Measurements from ENCODE around the gene SSU72.
"Not testable (repeated sequence)": the region's sequence is repeated elsewhere in the genome, so short reads cannot be mapped to it uniquely, and the experiment has no call there.

DNA sequence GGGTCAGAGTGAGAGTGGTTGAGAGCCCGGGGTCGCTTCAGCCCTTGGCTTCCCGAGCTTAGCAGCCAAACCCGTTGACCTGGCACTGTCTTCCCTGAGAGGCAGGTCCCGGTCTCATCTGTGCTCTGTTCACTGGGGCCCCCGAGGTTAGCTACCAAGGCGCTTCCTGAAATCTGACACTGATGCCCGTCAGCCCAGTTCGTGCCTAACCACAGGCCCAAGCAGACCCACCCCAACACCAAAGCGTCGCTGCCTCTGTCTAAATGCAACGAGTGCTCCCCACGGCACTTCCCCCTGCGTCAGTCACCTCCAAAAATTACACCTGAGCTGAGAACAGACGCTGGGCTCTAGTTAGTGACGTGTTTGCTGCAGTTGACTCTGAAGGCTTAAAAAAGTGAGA, 60.3 kb downstream of the SSU72 start:
- TF ChIP-seq, protein P1, sequence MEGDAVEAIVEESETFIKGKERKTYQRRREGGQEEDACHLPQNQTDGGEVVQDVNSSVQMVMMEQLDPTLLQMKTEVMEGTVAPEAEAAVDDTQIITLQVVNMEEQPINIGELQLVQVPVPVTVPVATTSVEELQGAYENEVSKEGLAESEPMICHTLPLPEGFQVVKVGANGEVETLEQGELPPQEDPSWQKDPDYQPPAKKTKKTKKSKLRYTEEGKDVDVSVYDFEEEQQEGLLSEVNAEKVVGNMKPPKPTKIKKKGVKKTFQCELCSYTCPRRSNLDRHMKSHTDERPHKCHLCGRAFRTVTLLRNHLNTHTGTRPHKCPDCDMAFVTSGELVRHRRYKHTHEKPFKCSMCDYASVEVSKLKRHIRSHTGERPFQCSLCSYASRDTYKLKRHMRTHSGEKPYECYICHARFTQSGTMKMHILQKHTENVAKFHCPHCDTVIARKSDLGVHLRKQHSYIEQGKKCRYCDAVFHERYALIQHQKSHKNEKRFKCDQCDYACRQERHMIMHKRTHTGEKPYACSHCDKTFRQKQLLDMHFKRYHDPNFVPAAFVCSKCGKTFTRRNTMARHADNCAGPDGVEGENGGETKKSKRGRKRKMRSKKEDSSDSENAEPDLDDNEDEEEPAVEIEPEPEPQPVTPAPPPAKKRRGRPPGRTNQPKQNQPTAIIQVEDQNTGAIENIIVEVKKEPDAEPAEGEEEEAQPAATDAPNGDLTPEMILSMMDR (IDR thresholded peaks at IDR 0.05) = not testable (repeated sequence)
- not testable (repeated sequence) for TF ChIP-seq POLR2A (IDR thresholded peaks at IDR 0.05)

Measured in tibial nerve (tissue), 3 donors.